Tibial nerve (tissue), 4 donors: ENCODE results near the gene RPL18. TPM values are rescaled to one million over a fixed set of nuclear protein-coding genes. Genes with fewer than 3 reads are reported as not detected.
"Not testable (repeated sequence)": the region's sequence is repeated elsewhere in the genome, so short reads cannot be mapped to it uniquely, and the experiment has no call there.

Experiments used
- DNase-seq, 2 donors: peaks; one replicate each; pipeline ENCODE4 v3.0.0-alpha.2; 2019; ENCODE audit warnings: low spot score in 2 of 2
- H3K27ac ChIP-seq, 4 donors: fragments of 200-600 bp; sonication (generic) in 3 of 4; one replicate each; pipeline ENCODE4 v1.5.1; 2017 to 2019; ENCODE audit warnings: mild to moderate bottlenecking in 1 of 4
- H3K27me3 ChIP-seq, 2 donors: fragments of 200-600 bp; sonication (generic) in 1 of 2; one replicate each; pipeline versions ENCODE4 v1.5.1 to v1.6.0; 2017 to 2019
- H3K36me3 ChIP-seq, 3 donors: fragments of 200-600 bp; sonication (generic); one replicate each; pipeline ENCODE4 v1.5.1; 2018 to 2019
- H3K4me1 ChIP-seq, 4 donors: fragments of 200-600 bp; sonication (generic) in 3 of 4; one replicate each; pipeline ENCODE4 v1.5.1; 2017 to 2019
- H3K4me3 ChIP-seq, 4 donors: fragments of 200-600 bp; sonication (generic) in 3 of 4; one replicate each; pipeline ENCODE4 v1.5.1; 2017 to 2019; ENCODE audit warnings: mild to moderate bottlenecking in 1 of 4, moderate library complexity in 1 of 4
- H3K9me3 ChIP-seq, 4 donors: fragments of 200-600 bp; sonication (generic) in 3 of 4; one replicate each; pipeline ENCODE4 v1.5.1; 2017 to 2019
- EP300 ChIP-seq, 2 donors: sonication (generic); formaldehyde crosslinking; IDR thresholded peaks; one replicate each; pipeline ENCODE4 v1.6.1; 2017; ENCODE audit warnings: antibody characterized with exemption in 2 of 2, mild to moderate bottlenecking in 1 of 2
- POLR2A ChIP-seq, 2 donors: fragments of 450-650 bp; IDR thresholded peaks; one replicate each; pipeline ENCODE4 v1.6.1; 2017; ENCODE audit warnings: antibody characterized with exemption in 2 of 2, mild to moderate bottlenecking in 2 of 2, moderate library complexity in 2 of 2
- WGBS, 2 donors: methylation state at CpG; one replicate each; pipeline ENCODE4 v1.1.5; 2018; 5-methylcytosine and 5-hydroxymethylcytosine counted together
- total RNA-seq, 4 donors: library from RNA; depleted of rRNA; stranded (reverse); fragments of >200 nt; gene quantifications; one replicate each; pipeline ENCODE4 v1.1.0, GENCODE V29; 2016
- TF ChIP-seq, protein P1 (sequence below), 5 experiments: fragments of 200-600 bp in 3 of 5; fragments of 450-650 bp in 2 of 5; sonication (generic) in 3 of 5; IDR thresholded peaks; one replicate each; pipeline ENCODE4 v1.5.1; 2016 to 2019; ENCODE audit warnings: antibody characterized with exemption in 5 of 5, mild to moderate bottlenecking in 3 of 5, moderate library complexity in 2 of 5

The RPL18 gene
- total RNA-seq, 4 donors from 2014 or later = 2,253 to 3,141 (median 2,490) TPM

DNA sequence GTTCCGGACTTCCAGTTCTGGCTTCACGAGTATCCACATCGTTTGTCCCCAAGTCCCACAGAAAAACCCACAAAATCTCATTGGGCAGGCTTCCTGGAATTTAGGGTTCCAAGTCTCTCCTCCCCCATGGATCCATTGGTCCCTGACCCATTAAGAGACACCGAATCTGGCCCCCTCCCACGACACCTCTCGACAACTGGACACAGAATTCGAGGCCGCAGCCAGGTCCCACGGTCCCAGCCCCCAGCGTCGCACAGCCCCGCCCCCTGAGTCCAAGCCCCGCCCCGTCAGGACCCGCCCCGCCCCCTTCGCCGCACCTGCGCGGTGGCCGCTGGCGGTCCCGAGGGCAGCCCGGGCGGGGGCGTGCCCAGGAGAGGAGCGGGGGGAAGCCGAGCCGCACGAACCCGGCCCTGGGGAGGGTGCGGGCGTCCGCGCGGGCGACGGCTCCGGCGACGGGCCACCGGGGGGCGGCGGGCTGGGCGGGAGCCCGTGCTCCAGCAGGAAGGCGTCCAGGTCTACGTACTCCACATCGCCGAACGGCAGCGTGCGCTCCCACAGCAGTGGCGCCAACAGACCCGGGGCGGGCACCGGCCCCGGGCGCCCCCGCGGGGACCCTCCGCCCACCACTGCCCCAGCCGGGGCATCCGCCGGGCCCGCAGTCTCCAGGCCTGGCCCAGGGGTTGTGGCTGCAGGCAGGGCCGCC is 16.4 kb upstream of the RPL18 start:
- Histone ChIP-seq H3K9me3 (no peaks in the 10 kb centered on the region), H3K27ac (peak overlapping the region; percentile 94 to 99 (median 99)), H3K27me3 (no peaks in the 10 kb centered on the region), H3K4me3 (peak overlapping the region; percentile 32 to 85 (median 60)), H3K36me3 (peaks cover 0 to 22% (median 0%) of the 10 kb centered on the region in 3 donors), H3K4me1 (peaks cover 0 to 73% (median 47%) of the 10 kb centered on the region in 4 donors)
- WGBS, 2 donors = 1 to 2% methylated on average over 28 to 48 of the region's 67 CpGs
- TF ChIP-seq, protein P1, sequence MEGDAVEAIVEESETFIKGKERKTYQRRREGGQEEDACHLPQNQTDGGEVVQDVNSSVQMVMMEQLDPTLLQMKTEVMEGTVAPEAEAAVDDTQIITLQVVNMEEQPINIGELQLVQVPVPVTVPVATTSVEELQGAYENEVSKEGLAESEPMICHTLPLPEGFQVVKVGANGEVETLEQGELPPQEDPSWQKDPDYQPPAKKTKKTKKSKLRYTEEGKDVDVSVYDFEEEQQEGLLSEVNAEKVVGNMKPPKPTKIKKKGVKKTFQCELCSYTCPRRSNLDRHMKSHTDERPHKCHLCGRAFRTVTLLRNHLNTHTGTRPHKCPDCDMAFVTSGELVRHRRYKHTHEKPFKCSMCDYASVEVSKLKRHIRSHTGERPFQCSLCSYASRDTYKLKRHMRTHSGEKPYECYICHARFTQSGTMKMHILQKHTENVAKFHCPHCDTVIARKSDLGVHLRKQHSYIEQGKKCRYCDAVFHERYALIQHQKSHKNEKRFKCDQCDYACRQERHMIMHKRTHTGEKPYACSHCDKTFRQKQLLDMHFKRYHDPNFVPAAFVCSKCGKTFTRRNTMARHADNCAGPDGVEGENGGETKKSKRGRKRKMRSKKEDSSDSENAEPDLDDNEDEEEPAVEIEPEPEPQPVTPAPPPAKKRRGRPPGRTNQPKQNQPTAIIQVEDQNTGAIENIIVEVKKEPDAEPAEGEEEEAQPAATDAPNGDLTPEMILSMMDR (IDR thresholded peaks at IDR 0.05) = no peak
- peak in 1 of 2 donors; percentile 85 for TF ChIP-seq POLR2A (IDR thresholded peaks at IDR 0.05)
- peak in 1 of 2 donors; percentile 68 for TF ChIP-seq EP300 (IDR thresholded peaks at IDR 0.05)
- DNase-seq = peak; percentile 70 to 76

DNA sequence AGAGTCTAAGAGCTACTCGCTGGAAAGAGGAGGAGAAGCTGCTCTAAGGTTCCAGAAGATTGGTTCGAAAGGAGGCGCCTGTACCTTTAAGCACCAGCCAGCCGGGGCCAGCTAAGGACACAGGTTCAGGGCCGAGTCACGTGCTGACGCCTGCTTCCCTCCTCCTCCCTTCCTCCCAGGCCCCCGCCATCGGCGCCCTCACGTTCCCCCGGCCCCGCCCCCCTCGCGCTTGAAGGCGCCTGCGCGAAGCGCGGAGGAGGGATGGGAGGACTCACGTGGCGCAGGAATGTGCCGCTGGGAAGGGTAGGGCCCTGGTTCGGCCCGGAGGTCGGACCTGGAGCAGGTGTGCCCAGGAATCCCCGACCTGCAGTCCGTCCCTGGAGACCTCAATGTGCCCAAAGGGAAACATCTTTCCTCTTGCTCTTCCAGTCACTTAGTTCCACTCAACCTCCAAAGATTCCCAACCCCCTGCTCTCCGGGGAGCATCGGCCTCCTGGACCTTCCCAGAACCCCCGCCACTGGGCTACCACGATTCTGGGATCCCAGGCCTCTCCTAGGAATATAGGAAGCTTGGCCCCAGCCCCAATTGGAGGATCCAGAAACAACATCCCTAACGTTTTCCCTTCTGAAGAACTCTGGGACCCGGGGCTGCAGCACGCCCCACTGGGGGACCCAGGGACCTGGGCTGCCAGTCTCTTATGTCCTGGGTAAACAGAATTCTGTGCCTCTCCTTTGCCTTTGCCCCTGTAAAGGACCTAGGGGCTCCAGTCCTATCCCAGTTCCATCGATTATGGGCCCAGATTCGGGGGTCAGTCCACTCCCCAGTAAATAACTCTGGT is 15.7 kb upstream of the RPL18 start:
- TF ChIP-seq POLR2A (IDR thresholded peaks at IDR 0.05) (peak; percentile 28 to 78), EP300 (IDR thresholded peaks at IDR 0.05) (peak; percentile 96 to 98)
- TF ChIP-seq, protein P1 (IDR thresholded peaks at IDR 0.05) = peak in 1 of 5 experiments; percentile 39
- peaks cover 0 to 81% (median 52%) of the 10 kb centered on the region in 4 donors for H3K4me1 ChIP-seq
- no peaks in the 10 kb centered on the region for H3K27me3 ChIP-seq
- peak; percentile 97 to 98 for DNase-seq
- H3K4me3 ChIP-seq = peak overlapping the region; percentile 18 to 85 (median 60)
- H3K27ac ChIP-seq = peak overlapping the region; percentile 94 to 99 (median 99)
- peaks cover 0 to 29% (median 0%) of the 10 kb centered on the region in 3 donors for H3K36me3 ChIP-seq
- H3K9me3 ChIP-seq = no peaks in the 10 kb centered on the region
- WGBS, 2 donors = 3 to 6% methylated on average over 28 to 37 of the region's 37 CpGs

GRCh38 chr19:48634036-48634342 is 15.0 kb upstream of the RPL18 start:
- TF ChIP-seq, protein P1 (IDR thresholded peaks at IDR 0.05) = no peak
- TF ChIP-seq EP300 (IDR thresholded peaks at IDR 0.05) (no peak), POLR2A (IDR thresholded peaks at IDR 0.05) (no peak)
- Histone ChIP-seq H3K9me3 (no peaks in the 10 kb centered on the region), H3K27me3 (no peaks in the 10 kb centered on the region), H3K36me3 (peaks cover 0 to 36% (median 0%) of the 10 kb centered on the region in 3 donors), H3K4me3 (peak overlapping the region in 2 of 4 donors; percentile 30 to 85), H3K27ac (peak overlapping the region; percentile 94 to 99 (median 99)), H3K4me1 (peaks cover 0 to 84% (median 51%) of the 10 kb centered on the region in 4 donors)
- 39% methylated on average over 7 of the region's 7 CpGs for WGBS, 2 donors
- no peak for DNase-seq

DNA sequence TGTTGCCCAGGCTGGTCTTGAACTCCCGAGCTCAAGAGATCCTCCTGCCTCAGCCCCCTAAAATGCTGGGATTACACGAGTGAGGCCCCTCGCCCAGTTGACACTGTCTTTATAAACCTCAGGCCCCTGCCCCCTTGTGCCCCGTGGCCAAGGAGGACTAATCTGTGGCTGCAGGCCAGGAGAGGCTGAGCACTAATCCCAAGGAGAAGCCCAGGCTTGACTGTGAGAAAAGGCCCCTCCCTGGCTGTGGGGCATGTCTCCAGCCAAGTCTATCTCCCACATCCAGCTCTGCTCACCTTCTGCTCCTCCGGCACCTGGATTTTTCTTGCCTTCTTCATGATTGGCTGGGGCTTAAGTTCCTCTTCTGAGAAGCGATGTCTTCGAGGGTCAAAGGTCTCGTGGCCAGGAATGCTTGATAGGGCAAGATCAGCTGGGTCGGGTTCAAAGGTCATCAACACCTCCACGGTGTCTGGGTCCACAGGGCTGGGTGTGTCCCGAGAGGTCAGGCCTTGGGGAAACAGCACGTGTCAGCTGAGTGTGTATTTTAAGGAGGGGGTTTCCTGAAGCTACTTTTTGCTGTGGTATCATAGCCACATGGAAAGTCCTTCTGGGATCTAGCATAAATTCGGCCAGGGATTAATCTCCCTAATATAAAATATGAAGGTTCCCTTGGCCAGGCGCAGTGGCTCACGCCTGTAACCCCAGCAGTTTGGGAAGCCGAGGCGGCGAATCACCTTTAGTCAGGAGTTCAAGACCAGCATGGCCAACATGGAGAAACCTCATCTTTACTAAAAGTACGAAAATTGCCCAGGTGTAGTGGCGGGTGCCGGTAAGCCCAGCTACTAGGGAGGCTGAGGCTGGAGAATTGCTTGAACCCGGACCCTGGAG is 14.4 kb upstream of the RPL18 start:
- peaks cover 0 to 42% (median 0%) of the 10 kb centered on the region in 3 donors for H3K36me3 ChIP-seq
- no peaks in the 10 kb centered on the region for H3K9me3 ChIP-seq
- TF ChIP-seq EP300 (IDR thresholded peaks at IDR 0.05) = no peak
- DNase-seq = no peak
- no peaks in the 10 kb centered on the region for H3K27me3 ChIP-seq
- H3K27ac ChIP-seq = peak overlapping the region; percentile 94 to 99 (median 99)
- 67 to 69% methylated on average over 22 of the region's 22 CpGs for WGBS, 2 donors
- peak overlapping the region in 1 of 4 donors; percentile 30 for H3K4me3 ChIP-seq
- peaks cover 0 to 84% (median 46%) of the 10 kb centered on the region in 4 donors for H3K4me1 ChIP-seq

GRCh38 chr19:48632692-48633147 is 13.7 kb upstream of the RPL18 start:
- Histone ChIP-seq H3K36me3 (peaks cover 0 to 49% (median 0%) of the 10 kb centered on the region in 3 donors), H3K4me3 (no peak overlapping the region), H3K27me3 (no peaks in the 10 kb centered on the region), H3K4me1 (peaks cover 0 to 84% (median 45%) of the 10 kb centered on the region in 4 donors), H3K9me3 (no peaks in the 10 kb centered on the region), H3K27ac (peak overlapping the region; percentile 94 to 99 (median 99))
- TF ChIP-seq POLR2A (IDR thresholded peaks at IDR 0.05) (no peak), EP300 (IDR thresholded peaks at IDR 0.05) (no peak)
- TF ChIP-seq, protein P1 (IDR thresholded peaks at IDR 0.05) = no peak
- DNase-seq = no peak

DNA sequence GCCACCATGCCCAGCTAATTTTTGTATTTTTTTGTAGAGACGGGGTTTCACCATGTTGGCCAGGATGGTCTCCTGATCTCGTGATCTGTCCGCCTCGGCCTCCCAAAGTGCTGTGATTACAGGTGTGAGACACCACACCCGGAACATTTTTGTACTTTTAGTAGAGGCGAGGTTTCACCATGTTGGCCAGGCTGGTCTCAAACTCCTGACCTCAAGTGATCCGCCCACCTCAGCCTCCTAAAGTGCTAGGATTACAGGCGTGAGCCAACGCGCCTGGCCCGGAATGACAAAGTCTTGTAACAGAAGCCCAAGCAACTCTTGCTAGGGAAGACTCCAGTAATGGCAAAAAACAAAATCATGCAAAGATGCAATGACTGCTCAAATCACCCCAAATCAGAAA is 13.3 kb upstream of the RPL18 start:
- peak overlapping the region in 3 of 4 donors; percentile 29 to 99 (median 94) for H3K27ac ChIP-seq

More for the DNA sequence above, 13.3 kb upstream of the RPL18 start:
- H3K9me3 ChIP-seq, H3K4me3 ChIP-seq, DNase-seq, H3K27me3 ChIP-seq: not testable (repeated sequence)
- Histone ChIP-seq H3K36me3 (peaks cover 0 to 53% (median 0%) of the 10 kb centered on the region in 3 donors), H3K4me1 (peaks cover 0 to 84% (median 45%) of the 10 kb centered on the region in 4 donors)
- WGBS, 2 donors = 87 to 89% methylated on average over 10 to 11 of the region's 11 CpGs
